Muscle of back (tissue), 11 donors: ENCODE measurements around the gene CCDC97. TPM values are rescaled to one million over a fixed set of nuclear protein-coding genes. Genes with fewer than 3 reads are reported as not detected.
A peak's percentile ranks its signal among the peaks of the same experiment; 100 is the strongest.
"Not testable (repeated sequence)": the region's sequence is repeated elsewhere in the genome, so short reads cannot be mapped to it uniquely, and the experiment has no call there.

Source experiments
- DNase-seq, 3 donors: peaks; one replicate each; pipeline versions ENCODE4 v3.0.0 to v3.0.0-alpha.2; 2013
- polyA plus RNA-seq, 10 donors: library from polyadenylated mRNA; unstranded; fragments of 120-200 nt; gene quantifications; one replicate each; pipeline ENCODE4 v1.2.1, GENCODE V29; 2013; ENCODE audit not compliant: insufficient read length in 10 of 10

Gene CCDC97
- polyA plus RNA-seq, 10 donors, result 31.3 to 35.7 (median 33.2) TPM

DNA sequence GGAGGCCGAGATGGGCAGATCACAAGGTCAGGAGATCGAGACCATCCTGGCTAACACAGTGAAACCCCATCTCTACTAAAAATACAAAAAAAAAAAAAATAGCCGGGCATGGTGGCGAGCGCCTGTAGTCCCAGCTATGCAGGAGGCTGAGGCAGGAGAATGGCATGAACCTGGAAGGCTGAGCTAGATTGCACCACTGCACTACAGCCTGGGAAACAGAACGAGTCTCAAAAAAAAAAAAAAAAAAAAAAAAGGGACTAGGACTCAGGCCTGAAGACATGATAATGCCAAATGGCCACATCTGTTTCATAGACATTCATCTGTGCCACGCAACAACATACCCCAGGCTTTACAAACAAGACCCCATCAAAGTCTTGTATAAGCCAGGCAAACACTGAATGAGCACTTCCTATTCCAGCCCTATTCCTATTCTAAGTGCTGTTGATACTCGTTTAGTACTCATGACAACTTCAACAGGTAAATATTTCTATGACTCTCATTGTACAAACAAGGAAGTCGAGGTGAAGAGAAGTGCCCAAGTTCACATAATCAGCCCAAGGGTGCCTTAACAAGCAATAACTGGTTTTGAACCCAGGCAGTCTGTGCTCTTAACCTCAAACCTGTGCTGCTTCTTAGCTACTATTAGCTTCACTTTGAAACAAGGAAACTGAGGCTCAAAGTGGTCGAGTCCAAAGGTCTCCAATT, 52.3 kb downstream of the CCDC97 start:
- DNase-seq, result no peak

DNA sequence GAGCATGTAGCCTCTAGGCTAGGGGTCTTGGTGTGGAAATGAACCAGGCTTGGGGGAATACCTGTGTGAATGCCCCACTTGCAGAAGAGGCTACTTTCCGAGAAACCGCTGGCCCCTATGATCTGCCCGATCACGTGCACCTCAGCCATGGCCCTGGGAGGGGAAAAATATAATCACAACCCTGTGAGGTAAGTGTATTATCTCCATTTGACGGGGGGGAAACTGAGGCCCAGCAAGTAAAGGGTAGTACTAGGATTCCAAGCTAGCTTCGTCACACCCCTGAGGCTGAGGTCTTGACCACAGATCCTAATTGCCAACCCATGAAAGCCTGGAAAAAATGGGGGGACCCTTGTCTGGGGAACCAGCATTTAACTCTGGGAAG, 53.4 kb downstream of the CCDC97 start:
- DNase-seq, result no peak

DNA sequence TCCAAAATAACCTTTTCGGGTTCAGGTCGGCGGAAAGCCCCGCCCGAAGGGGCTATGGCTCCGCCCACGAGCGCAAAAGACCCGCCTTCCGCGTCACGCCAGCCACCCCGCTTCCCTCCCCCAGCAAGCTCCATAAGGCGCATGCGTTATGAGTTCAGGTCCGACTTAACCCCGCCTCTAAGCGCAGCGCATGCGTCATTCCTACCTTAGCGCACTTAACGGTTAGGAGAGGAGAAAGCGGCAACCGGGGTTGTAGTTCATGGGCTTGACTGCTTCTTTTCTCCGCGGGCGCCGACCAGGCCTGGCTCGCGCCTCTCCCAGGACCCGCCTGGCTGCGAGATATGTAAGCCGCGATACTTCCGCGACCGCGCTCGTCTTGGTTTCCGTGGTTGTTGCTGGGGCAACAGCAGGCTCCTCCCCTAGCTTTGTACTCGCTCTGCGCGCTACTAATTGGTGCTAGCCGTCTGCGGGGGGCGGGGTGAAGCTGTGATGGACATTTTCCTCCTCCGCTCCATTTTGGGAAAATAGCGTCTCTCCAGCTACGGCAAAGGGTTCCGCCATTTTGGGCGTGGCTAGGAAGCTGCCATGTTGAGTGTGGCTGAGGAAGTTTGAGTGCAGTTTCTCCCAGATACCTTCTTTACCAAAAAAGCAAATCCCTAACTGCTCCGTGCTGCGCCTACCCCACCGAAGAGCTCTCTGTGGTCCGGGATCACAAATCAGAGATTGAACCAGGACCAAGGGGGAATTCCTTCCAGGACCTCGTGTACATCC, 54.0 kb downstream of the CCDC97 start, which contains the start of gene B9D2:
TSS of gene B9D2 (minus strand) at position 397 of the 771 bp plus-strand sequence. CDS start 630 bp downstream, outside the sequence.
- peak; percentile 99 to 100 (median 99) for DNase-seq

DNA sequence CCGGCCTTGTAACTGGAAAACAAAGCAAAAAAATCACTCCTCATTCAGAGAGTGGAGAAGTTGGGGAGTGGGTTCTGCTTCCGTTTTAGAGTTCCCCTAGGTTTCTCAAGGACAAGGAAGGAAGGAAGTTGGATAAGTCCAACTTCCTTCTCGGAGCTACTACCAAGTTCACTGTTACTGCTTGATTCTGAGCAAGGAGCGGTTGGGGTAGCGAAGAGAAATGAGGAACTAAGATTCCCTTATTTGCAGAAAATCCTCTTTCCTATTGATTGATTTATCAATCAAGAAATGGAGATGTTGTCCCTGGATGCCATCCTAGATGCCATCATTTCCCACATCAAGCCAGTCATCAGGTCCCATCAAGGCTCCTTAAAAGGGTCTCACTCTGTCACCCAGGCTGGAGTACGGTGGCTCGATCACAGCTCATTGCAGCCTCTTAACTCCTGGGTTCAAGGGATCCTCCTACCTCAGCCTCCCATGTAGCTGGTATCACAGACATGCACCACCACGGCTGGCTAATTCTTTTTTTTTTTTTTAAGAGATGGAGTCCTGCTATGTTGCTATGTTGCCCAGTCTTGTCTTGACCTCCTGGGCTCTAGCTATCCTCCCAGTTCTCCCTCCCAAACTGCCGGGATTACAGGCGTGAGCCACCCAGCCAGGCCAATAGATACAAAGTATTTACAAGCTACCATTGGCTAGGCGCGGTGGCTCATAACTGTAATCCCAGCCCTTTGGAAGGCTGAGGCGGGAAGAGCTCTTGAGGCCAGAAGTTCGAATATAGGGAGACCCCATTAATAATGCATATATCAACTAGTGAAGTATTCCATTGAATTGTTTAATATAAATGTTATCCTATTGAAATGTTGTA, 54.8 kb downstream of the CCDC97 start:
- no peak for DNase-seq

DNA sequence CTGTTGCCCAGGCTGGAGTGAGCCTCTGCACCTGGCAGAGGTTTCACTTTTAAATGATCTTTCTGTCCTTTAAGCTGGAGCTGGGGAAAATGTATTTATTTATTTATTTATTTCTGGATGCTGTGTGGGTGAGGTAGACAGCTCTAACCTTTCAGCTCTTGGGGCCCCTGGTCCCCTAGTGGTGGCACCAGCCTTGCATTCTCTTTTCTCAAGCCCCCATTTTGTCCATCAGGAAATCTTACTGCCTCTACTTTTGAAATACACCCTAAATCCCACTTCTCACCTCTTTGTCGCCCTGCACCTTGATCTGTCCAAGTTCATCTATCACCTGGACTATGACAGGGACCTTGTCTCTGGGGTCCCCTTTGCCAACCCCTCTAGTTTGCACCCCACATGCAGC, 56.1 kb downstream of the CCDC97 start:
- DNase-seq, result no peak

DNA sequence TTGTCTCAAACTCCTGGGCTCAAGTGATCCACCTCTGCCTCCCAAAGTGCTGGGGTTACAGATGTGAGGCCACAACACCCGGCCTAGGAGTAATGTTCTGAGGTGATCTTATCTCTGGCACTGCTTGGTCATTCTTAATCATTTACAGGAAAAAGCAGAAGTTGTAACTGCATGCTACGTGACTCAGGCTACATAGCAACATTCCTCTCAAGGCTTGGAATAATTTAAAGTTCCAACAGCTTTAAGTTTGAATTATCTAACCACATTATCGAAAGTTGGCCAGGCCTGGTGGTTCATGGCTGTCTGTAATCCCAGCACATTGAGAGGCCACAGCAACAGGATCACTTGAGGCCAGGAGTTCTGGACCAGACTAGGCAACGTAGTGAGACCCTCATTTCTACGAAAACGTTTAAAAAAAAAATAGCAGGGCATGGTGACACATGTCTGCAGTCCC, 57.9 kb downstream of the CCDC97 start:
- peak in 1 of 3 donors; percentile 85 for DNase-seq

DNA sequence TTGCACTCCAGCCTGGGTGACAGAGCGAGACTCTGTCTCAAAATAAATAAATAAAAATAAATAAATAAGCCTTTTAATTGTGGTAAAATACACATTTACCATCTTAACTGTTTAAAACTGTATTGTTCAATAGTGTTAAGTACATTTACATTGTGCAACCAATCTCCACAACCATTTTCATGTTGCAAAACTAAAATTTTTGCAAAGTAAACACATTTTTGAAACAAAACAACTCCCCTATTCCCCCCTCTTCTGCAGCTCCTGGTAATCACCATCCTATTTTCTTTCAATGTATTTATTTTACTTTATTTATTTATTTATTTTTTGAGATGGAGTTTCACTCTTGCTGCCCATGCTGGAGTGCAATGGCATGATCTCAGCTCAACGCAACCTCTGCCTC, 59.8 kb downstream of the CCDC97 start:
- no peak for DNase-seq

DNA sequence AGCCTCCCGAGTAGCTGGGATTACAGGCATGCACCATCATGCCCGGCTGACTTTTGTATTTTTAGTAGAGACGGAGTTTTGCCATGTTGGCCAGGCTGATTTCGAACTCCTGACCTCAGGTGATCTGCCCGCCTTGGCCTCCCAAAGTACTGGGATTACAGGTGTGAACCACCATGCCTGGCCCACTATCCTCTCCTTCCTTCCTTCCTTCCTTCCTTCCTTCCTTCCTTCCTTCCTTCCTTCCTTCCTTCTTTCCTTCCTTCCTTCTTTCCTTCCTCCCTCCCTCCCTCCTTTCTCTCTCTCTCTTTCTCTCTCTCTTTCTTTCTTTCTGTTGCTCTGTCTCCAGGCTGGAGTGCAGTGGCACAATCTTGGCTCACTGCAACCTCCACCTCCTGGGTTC, 61.1 kb downstream of the CCDC97 start:
- not testable (repeated sequence) for DNase-seq

DNA sequence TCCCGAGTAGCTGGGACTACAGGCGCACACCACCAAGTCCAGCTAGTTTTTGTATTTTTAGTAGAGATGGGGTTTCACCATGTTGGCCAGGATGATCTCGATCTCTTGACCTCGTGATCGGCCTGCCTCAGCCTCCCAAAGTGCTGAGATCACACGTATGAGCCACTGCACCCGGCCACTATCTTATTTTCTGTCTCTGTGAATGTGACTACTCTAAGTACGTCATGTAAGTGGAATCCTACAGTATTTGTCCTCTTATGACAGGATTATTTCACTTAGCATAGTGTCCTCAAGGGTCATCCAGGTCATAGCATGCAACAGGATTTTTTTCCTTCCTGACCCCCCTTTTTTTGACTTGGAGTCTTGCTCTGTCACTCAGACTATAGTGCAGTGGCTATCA, 61.6 kb downstream of the CCDC97 start:
- DNase-seq, result no peak

DNA sequence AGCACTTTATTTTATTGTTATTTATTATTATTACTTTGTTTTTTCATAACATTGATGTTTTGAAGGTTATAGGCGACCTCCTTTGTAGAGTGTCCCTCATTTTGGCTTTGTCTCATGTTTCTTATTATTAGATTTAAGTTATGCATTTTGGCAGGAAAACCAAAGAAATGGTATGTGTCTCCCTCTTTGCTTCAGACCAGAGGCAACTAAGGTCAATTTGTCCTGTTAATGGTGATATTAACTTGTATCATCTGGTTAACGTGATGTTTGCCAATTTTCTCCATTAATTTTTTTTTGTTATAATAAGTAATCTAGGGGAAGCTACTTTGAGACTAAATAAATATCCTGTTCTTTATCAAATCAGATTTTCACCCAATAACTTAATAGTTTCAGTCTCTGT, 62.5 kb downstream of the CCDC97 start:
- no peak for DNase-seq

DNA sequence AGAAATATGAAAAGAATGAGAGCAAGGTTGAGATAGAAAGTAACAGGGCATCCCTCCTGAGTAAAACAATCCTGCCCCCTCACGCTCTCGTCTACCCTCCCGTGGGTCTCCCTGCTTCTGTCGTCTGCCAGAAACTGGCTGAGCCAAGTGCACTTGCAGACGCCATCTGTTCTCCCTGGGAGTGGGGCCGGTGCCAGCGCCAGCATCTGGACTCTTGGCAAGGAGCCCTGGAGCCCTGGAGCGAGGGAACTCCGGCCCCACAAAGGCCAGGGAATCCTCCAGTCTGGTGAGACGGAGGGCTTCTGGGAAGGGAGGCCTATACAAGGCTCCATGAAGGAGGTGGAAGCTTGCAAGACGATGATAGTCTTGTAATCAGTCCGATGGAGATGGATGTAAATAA, 64.0 kb downstream of the CCDC97 start:
- DNase-seq, result peak; percentile 82 to 91 (median 85)

Other genes with a start within 250 kb of the CCDC97 start
- gene CYP2A13, start 221.7 kb upstream of the CCDC97 start, polyA plus RNA-seq, result under 1 TPM in 1 of 10 donors, not detected in 9; 0.09 TPM
- under 1 TPM in 1 of 10 donors, not detected in 9; 0.23 TPM for gene CYP2F1, start 195.7 kb upstream of the CCDC97 start, polyA plus RNA-seq
- gene CYP2S1, start 117.0 kb upstream of the CCDC97 start, polyA plus RNA-seq, result 1 to 10 TPM in 2 of 10 donors, under 1 TPM in 8; 0.21 to 2.2 (median 0.49) TPM
- 10 to 100 TPM; 23.4 to 37.7 (median 28.1) TPM for gene AXL, start 90.9 kb upstream of the CCDC97 start, polyA plus RNA-seq
- gene HNRNPUL1, start 45.8 kb upstream of the CCDC97 start, polyA plus RNA-seq, result 100 to 1,000 TPM; 141 to 171 (median 152) TPM
- gene TGFB1, start 43.8 kb downstream of the CCDC97 start, polyA plus RNA-seq, result 10 to 100 TPM; 13.0 to 26.7 (median 20.0) TPM
- 1 to 10 TPM; 1.6 to 3.5 (median 2.2) TPM for gene B9D2, start 54.0 kb downstream of the CCDC97 start, polyA plus RNA-seq
- 10 to 100 TPM in 1 of 10 donors, 1 to 10 TPM in 9; 2.2 to 10.7 (median 3.9) TPM for gene TMEM91, start 66.4 kb downstream of the CCDC97 start, polyA plus RNA-seq
- 10 to 100 TPM; 10.3 to 20.2 (median 14.5) TPM for gene EXOSC5, start 87.2 kb downstream of the CCDC97 start, polyA plus RNA-seq
- 10 to 100 TPM; 15.1 to 32.4 (median 27.3) TPM for gene BCKDHA, start 87.6 kb downstream of the CCDC97 start, polyA plus RNA-seq
- gene B3GNT8, start 117.2 kb downstream of the CCDC97 start, polyA plus RNA-seq, result 1 to 10 TPM in 8 of 10 donors, under 1 TPM in 2; 0.47 to 2.5 (median 1.7) TPM
- 10 to 100 TPM; 34.1 to 43.7 (median 39.3) TPM for gene DMAC2, start 129.7 kb downstream of the CCDC97 start, polyA plus RNA-seq
- under 1 TPM in 5 of 10 donors, not detected in 5; 0.16 to 0.50 (median 0.22) TPM for gene ERICH4, start 133.0 kb downstream of the CCDC97 start, polyA plus RNA-seq